AG04450 (cell line): ENCODE measurements around the gene RFPL3. TPM values are rescaled to one million over a fixed set of nuclear protein-coding genes. Genes with fewer than 3 reads are reported as not detected.
"Not testable (repeated sequence)": the region's sequence is repeated elsewhere in the genome, so short reads cannot be mapped to it uniquely, and the experiment has no call there.

Experiments used
- CTCF ChIA-PET: fragments of 300-600, 350-600 bp; formaldehyde crosslinking; extraction: SDS; loops from one replicate; lab custom pipeline; 2022; ENCODE audit warnings: antibody characterized with exemption, inconsistent platforms; lab: Charles Lee
- POLR2A ChIA-PET: fragments of 350-600 bp; formaldehyde crosslinking; extraction: SDS; loops from one replicate; lab custom pipeline; 2021; ENCODE audit warnings: antibody characterized with exemption, inconsistent platforms; lab: Yijun Ruan, JAX
- DNase-seq: peaks from one replicate; pipeline ENCODE4 v3.0.0-alpha.2; 2011; ENCODE audit warnings: low read depth, low spot score
- H3K27ac ChIP-seq: one replicate; pipeline ENCODE4 v1.5.1; 2012; ENCODE audit warnings: low read depth, low read length, control low read depth
- H3K27me3 ChIP-seq: one replicate; pipeline ENCODE4 v1.6.0; 2012; ENCODE audit warnings: low read length; ENCODE audit not compliant: control insufficient read depth, insufficient read depth
- H3K4me3 ChIP-seq: 2 replicates; pipeline ENCODE4 v1.5.1; 2011; ENCODE audit warnings: mild to moderate bottlenecking, low read depth, low read length, control low read depth
- H3K9me3 ChIP-seq: 2 replicates; pipeline ENCODE4 v1.5.1; 2012; ENCODE audit warnings: low read length; ENCODE audit not compliant: control insufficient read depth, insufficient read depth
- polyA minus RNA-seq: library from RNA; depleted of rRNA, polyadenylated mRNA; stranded (reverse); fragments of >200 nt; gene quantifications from 2 replicates; pipeline ENCODE4 v1.2.3, GENCODE V29; 2011; rRNA and poly(A)+ RNA removed
- polyA plus RNA-seq: library from polyadenylated mRNA; depleted of rRNA; stranded (reverse); fragments of >200 nt; gene quantifications from 2 replicates; pipeline ENCODE4 v1.2.3, GENCODE V29; 2011; rRNA removed
- TF ChIP-seq, protein P1 (sequence below): IDR thresholded peaks from 2 replicates; pipeline ENCODE4 v1.5.1; 2011; ENCODE audit warnings: low read depth, low read length, control low read depth, inconsistent platforms

RFPL3 gene
- not detected in 2 replicates for polyA plus RNA-seq
- not detected in 2 replicates for polyA minus RNA-seq

DNA sequence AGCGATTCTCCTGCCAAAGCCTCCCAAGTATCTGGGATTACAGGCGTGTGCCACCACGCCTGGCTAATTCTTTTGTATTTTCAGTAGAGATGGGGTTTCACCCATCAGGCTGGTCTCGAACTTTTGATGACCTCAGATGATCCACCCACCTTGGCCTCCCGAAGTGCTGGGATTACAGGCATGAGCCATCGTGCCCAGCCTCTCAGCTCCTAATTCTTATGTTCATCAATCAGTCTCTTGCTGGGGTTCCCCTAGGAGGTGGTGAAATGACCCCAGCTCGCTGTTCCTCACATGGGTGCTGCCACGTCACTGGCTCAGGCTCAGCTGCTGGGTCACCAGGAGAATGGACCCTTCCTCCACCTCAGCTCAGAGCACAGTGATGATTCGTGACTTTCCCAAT lies at the start of gene RFPL3:
TSS of gene RFPL3 (plus strand) at position 301 of the 400 bp plus-strand sequence. CDS start 205 bp downstream, outside the sequence.
- CTCF ChIA-PET, POLR2A ChIA-PET: not testable (repeated sequence)

GRCh38 chr22:32308191-32308590 lies 49.5 kb upstream of the RFPL3 start:
- TF ChIP-seq, protein P1, sequence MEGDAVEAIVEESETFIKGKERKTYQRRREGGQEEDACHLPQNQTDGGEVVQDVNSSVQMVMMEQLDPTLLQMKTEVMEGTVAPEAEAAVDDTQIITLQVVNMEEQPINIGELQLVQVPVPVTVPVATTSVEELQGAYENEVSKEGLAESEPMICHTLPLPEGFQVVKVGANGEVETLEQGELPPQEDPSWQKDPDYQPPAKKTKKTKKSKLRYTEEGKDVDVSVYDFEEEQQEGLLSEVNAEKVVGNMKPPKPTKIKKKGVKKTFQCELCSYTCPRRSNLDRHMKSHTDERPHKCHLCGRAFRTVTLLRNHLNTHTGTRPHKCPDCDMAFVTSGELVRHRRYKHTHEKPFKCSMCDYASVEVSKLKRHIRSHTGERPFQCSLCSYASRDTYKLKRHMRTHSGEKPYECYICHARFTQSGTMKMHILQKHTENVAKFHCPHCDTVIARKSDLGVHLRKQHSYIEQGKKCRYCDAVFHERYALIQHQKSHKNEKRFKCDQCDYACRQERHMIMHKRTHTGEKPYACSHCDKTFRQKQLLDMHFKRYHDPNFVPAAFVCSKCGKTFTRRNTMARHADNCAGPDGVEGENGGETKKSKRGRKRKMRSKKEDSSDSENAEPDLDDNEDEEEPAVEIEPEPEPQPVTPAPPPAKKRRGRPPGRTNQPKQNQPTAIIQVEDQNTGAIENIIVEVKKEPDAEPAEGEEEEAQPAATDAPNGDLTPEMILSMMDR = no peak
- no peak for DNase-seq
- H3K27me3 ChIP-seq = peaks cover 2% of the 10 kb centered on the region
- H3K4me3 ChIP-seq = no peak overlapping the region
- ChIA-PET CTCF (no interaction called here), POLR2A (no interaction called here)
- no peak overlapping the region for H3K27ac ChIP-seq
- no peaks in the 10 kb centered on the region for H3K9me3 ChIP-seq

More for the DNA sequence above, at the start of gene RFPL3:
- H3K9me3 ChIP-seq = peaks cover 22% of the 10 kb centered on the region
- not testable (repeated sequence) for DNase-seq, H3K27ac ChIP-seq, H3K4me3 ChIP-seq, H3K27me3 ChIP-seq

- Histone ChIP-seq H3K4me3 (no peak overlapping the region), H3K27ac (no peak overlapping the region), H3K9me3 (no peaks in the 10 kb centered on the region), H3K27me3 (peaks cover 2% of the 10 kb centered on the region)
- no peak for DNase-seq
- ChIA-PET CTCF (no interaction called here), POLR2A (no interaction called here)
- TF ChIP-seq, protein P1 = no peak
Observed at GRCh38 chr22:32308934-32309333, 48.7 kb upstream of the RFPL3 start.

- TF ChIP-seq, protein P1 = no peak
- no peaks in the 10 kb centered on the region for H3K9me3 ChIP-seq
- H3K27ac ChIP-seq = no peak overlapping the region
- H3K27me3 ChIP-seq = peaks cover 2% of the 10 kb centered on the region
- ChIA-PET POLR2A (no interaction called here), CTCF (no interaction called here)
- no peak overlapping the region for H3K4me3 ChIP-seq
- DNase-seq = no peak
Observed at GRCh38 chr22:32309585-32310251, 47.9 kb upstream of the RFPL3 start.

DNA sequence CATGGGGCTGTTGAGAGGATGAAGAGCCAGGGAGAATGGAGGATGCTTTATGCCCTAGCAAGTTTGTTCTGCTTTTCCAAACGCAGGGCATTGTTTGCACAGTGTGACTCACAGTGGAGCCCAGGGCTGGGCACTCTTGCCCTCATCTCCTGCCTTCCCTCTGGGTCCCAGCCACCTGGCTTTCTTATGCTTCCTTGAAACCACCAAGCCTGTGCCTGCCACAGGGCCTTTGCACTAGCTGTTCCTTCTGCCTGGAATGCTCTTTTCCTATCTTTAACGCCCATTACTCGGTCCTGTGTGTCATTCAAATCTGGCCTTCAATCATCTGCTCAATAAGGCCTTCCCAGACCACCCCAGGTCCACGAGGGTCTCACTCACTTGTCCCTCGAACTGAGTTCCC lies 46.9 kb upstream of the RFPL3 start:
- peaks cover 2% of the 10 kb centered on the region for H3K27me3 ChIP-seq
- ChIA-PET POLR2A (no interaction called here), CTCF (no interaction called here)
- H3K9me3 ChIP-seq = no peaks in the 10 kb centered on the region
- no peak overlapping the region for H3K4me3 ChIP-seq
- DNase-seq = no peak
- H3K27ac ChIP-seq = no peak overlapping the region
- TF ChIP-seq, protein P1 = no peak
